Right renal cortex interstitium (tissue), 3 donors: Measurements from ENCODE around the gene SLC25A4. TPM values are rescaled to one million over a fixed set of nuclear protein-coding genes. Genes with fewer than 3 reads are reported as not detected.

Experiments used
- DNase-seq, 3 donors: peaks; one replicate each; pipeline ENCODE4 v3.0.0-alpha.2; 2013; ENCODE audit warnings: low read depth in 3 of 3, low spot score in 2 of 3
- polyA plus RNA-seq, 3 donors: library from polyadenylated mRNA; unstranded; fragments of 120-200 nt; gene quantifications; one replicate each; pipeline ENCODE4 v1.2.1, GENCODE V29; 2013; ENCODE audit not compliant: insufficient read length in 3 of 3

SLC25A4 gene
- polyA plus RNA-seq, 3 donors: 44.2 to 50.7 (median 44.9) TPM

- DNase-seq: no peak
These were observed 23.0 kb upstream of the SLC25A4 start for GRCh38 chr4:185119927-185120630.

- no peak for DNase-seq
These were observed 22.5 kb upstream of the SLC25A4 start for GRCh38 chr4:185120631-185120946.

- no peak for DNase-seq
These were observed 20.3 kb upstream of the SLC25A4 start for GRCh38 chr4:185122681-185123345.

- DNase-seq: no peak
These were observed 19.1 kb upstream of the SLC25A4 start for GRCh38 chr4:185124006-185124405.

- no peak for DNase-seq
These were observed 15.8 kb upstream of the SLC25A4 start for GRCh38 chr4:185127021-185127925.

GRCh38 chr4:185128272-185129119 lies 14.6 kb upstream of the SLC25A4 start:
- DNase-seq: no peak

GRCh38 chr4:185134307-185134869 lies 8.7 kb upstream of the SLC25A4 start:
- no peak for DNase-seq

- DNase-seq: no peak
These were observed 5.7 kb upstream of the SLC25A4 start for GRCh38 chr4:185137233-185137925.

GRCh38 chr4:185138161-185138560 lies 4.9 kb upstream of the SLC25A4 start:
- DNase-seq: no peak

- DNase-seq: no peak
These were observed 3.3 kb upstream of the SLC25A4 start for GRCh38 chr4:185139736-185140135.

GRCh38 chr4:185141777-185142176 lies 1.3 kb upstream of the SLC25A4 start:
- DNase-seq: no peak

- no peak for DNase-seq
These were observed 528 bp upstream of the SLC25A4 start for GRCh38 chr4:185142564-185142911.

GRCh38 chr4:185143601-185143969 lies 519 bp downstream of the SLC25A4 start:
- no peak for DNase-seq

GRCh38 chr4:185144601-185145240 lies 1.7 kb downstream of the SLC25A4 start:
- DNase-seq: no peak

GRCh38 chr4:185145572-185145971 lies 2.5 kb downstream of the SLC25A4 start:
- no peak for DNase-seq

- no peak for DNase-seq
These were observed 6.3 kb downstream of the SLC25A4 start for GRCh38 chr4:185149392-185149791.

- no peak for DNase-seq
These were observed 8.2 kb downstream of the SLC25A4 start for GRCh38 chr4:185151296-185151695.

- DNase-seq: no peak
These were observed 22.6 kb downstream of the SLC25A4 start for GRCh38 chr4:185165605-185166063.

GRCh38 chr4:185167234-185167633 lies 24.2 kb downstream of the SLC25A4 start:
- DNase-seq: no peak
